Parathyroid adenoma (tissue), 2 donors: ENCODE measurements around the gene MBP.

Experiments
- H2AFZ ChIP-seq: fragments of 300-600 bp; sonication (generic); one replicate; pipeline ENCODE4 v1.7.0; 2017; ENCODE audit warnings: antibody characterized with exemption, mild to moderate bottlenecking
- H3K27ac ChIP-seq: fragments of 300-600 bp; sonication (generic); one replicate; pipeline ENCODE4 v1.7.0; 2017
- H3K27me3 ChIP-seq: fragments of 300-600 bp; sonication (generic); one replicate; pipeline ENCODE4 v1.7.0; 2017; ENCODE audit warnings: low read length; ENCODE audit not compliant: control insufficient read depth, insufficient read depth
- H3K36me3 ChIP-seq: fragments of 300-600 bp; sonication (generic); one replicate; pipeline ENCODE4 v1.7.0; 2017; ENCODE audit warnings: low read length; ENCODE audit not compliant: control insufficient read depth, insufficient read depth
- H3K4me1 ChIP-seq: fragments of 300-600 bp; sonication (generic); one replicate; pipeline ENCODE4 v1.7.0; 2017; ENCODE audit warnings: control low read depth
- H3K4me2 ChIP-seq: fragments of 300-600 bp; sonication (generic); one replicate; pipeline ENCODE4 v1.7.0; 2017; ENCODE audit warnings: low read length
- H3K4me3 ChIP-seq: fragments of 300-600 bp; sonication (generic); one replicate; pipeline ENCODE4 v1.7.0; 2017; ENCODE audit warnings: low read depth, low read length
- H3K79me2 ChIP-seq: fragments of 300-600 bp; sonication (generic); one replicate; pipeline ENCODE4 v1.7.0; 2017; ENCODE audit warnings: control low read depth
- H3K9ac ChIP-seq: fragments of 300-600 bp; sonication (generic); one replicate; pipeline ENCODE4 v1.7.0; 2017; ENCODE audit warnings: mild to moderate bottlenecking
- H3K9me3 ChIP-seq: fragments of 300-600 bp; sonication (generic); one replicate; pipeline ENCODE4 v1.7.0; 2017; ENCODE audit warnings: low read length; ENCODE audit not compliant: control insufficient read depth
- TF ChIP-seq, protein P1 (sequence below): fragments of 300-600 bp; sonication (generic); IDR thresholded peaks from one replicate; pipeline ENCODE4 v1.7.0; 2017; ENCODE audit warnings: antibody characterized with exemption, mild to moderate bottlenecking
- donor health status: primary hyperparathyroidism.

The MBP gene

GRCh38 chr18:76996429-76996828 is 136.2 kb downstream of the MBP start:
- H3K36me3 ChIP-seq: no peaks in the 10 kb centered on the region
- no peak overlapping the region for H2AFZ ChIP-seq
- H3K27ac ChIP-seq: no peak overlapping the region
- no peaks in the 10 kb centered on the region for H3K27me3 ChIP-seq
- H3K4me3 ChIP-seq: no peak overlapping the region
- H3K79me2 ChIP-seq: peaks cover 3% of the 10 kb centered on the region
- no peak overlapping the region for H3K9ac ChIP-seq
- peaks cover 26% of the 10 kb centered on the region for H3K4me1 ChIP-seq
- no peaks in the 10 kb centered on the region for H3K9me3 ChIP-seq
- TF ChIP-seq, protein P1, sequence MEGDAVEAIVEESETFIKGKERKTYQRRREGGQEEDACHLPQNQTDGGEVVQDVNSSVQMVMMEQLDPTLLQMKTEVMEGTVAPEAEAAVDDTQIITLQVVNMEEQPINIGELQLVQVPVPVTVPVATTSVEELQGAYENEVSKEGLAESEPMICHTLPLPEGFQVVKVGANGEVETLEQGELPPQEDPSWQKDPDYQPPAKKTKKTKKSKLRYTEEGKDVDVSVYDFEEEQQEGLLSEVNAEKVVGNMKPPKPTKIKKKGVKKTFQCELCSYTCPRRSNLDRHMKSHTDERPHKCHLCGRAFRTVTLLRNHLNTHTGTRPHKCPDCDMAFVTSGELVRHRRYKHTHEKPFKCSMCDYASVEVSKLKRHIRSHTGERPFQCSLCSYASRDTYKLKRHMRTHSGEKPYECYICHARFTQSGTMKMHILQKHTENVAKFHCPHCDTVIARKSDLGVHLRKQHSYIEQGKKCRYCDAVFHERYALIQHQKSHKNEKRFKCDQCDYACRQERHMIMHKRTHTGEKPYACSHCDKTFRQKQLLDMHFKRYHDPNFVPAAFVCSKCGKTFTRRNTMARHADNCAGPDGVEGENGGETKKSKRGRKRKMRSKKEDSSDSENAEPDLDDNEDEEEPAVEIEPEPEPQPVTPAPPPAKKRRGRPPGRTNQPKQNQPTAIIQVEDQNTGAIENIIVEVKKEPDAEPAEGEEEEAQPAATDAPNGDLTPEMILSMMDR: no peak
- H3K4me2 ChIP-seq: no peak overlapping the region

- Histone ChIP-seq H3K27ac (no peak overlapping the region), H3K4me1 (peaks cover 31% of the 10 kb centered on the region)
- TF ChIP-seq, protein P1: no peak
These were observed 136.7 kb downstream of the MBP start for GRCh38 chr18:76995896-76996295.

GRCh38 chr18:76994086-76994654 is 138.4 kb downstream of the MBP start:
- TF ChIP-seq, protein P1: no peak
- H3K36me3 ChIP-seq: no peaks in the 10 kb centered on the region
- H3K27ac ChIP-seq: no peak overlapping the region
- H3K4me1 ChIP-seq: peaks cover 43% of the 10 kb centered on the region
- H3K9me3 ChIP-seq: no peaks in the 10 kb centered on the region
- H3K4me2 ChIP-seq: no peak overlapping the region
- H2AFZ ChIP-seq: no peak overlapping the region
- H3K9ac ChIP-seq: no peak overlapping the region
- peaks cover 5% of the 10 kb centered on the region for H3K79me2 ChIP-seq
- no peaks in the 10 kb centered on the region for H3K27me3 ChIP-seq
- no peak overlapping the region for H3K4me3 ChIP-seq

More at GRCh38 chr18:76995896-76996295, 136.7 kb downstream of the MBP start:
- Histone ChIP-seq H2AFZ (no peak overlapping the region), H3K4me2 (no peak overlapping the region), H3K9me3 (no peaks in the 10 kb centered on the region), H3K79me2 (peaks cover 3% of the 10 kb centered on the region), H3K4me3 (no peak overlapping the region), H3K9ac (no peak overlapping the region), H3K36me3 (no peaks in the 10 kb centered on the region), H3K27me3 (no peaks in the 10 kb centered on the region)

DNA sequence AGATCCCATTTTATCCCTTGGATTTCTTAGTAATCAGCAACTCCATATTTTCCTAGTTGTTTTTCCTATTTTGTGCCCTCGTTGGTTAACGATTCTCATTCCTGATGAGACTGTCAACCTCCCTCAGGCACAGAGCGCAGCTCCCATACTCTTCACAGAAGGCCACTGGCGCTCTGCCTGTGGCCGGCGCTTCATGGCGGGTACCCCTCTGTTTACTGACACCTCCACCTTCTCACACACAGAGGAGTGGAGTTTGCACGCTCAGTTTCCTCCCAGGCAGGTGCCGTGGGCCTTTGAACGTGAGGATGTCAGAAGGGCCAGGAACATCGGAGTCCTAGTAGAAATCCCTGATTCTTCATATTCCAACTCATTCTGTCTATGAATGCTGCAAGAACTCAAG is 139.0 kb downstream of the MBP start:
- H3K4me1 ChIP-seq: peaks cover 46% of the 10 kb centered on the region
- no peaks in the 10 kb centered on the region for H3K36me3 ChIP-seq
- H3K9ac ChIP-seq: no peak overlapping the region
- TF ChIP-seq, protein P1: no peak
- peaks cover 5% of the 10 kb centered on the region for H3K79me2 ChIP-seq
- H3K4me3 ChIP-seq: no peak overlapping the region
- H3K4me2 ChIP-seq: no peak overlapping the region
- no peaks in the 10 kb centered on the region for H3K27me3 ChIP-seq
- H2AFZ ChIP-seq: no peak overlapping the region
- no peaks in the 10 kb centered on the region for H3K9me3 ChIP-seq
- no peak overlapping the region for H3K27ac ChIP-seq

DNA sequence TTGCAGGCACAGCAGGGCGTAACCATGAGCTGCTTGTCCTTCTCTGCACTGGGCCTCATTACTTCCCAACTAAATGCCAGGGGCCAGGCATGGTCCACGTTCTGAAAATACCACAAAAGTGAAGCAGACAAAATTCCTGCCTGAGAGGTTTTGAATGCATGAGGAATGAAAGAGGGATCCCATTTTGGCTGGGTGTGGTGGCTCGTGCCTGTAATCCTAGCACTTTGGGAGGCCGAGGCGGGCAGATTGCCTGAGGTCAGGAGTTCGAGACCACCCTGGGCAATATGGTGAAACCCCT is 139.5 kb downstream of the MBP start:
- Histone ChIP-seq H3K27me3 (no peaks in the 10 kb centered on the region), H3K36me3 (no peaks in the 10 kb centered on the region), H3K79me2 (peaks cover 5% of the 10 kb centered on the region), H3K27ac (no peak overlapping the region), H2AFZ (no peak overlapping the region), H3K4me3 (no peak overlapping the region), H3K4me2 (no peak overlapping the region), H3K9me3 (no peaks in the 10 kb centered on the region), H3K9ac (no peak overlapping the region), H3K4me1 (peaks cover 49% of the 10 kb centered on the region)
- TF ChIP-seq, protein P1: no peak
